BE2C (cell line): ENCODE data around the gene CYGB.
"Not testable (repeated sequence)": the region's sequence is repeated elsewhere in the genome, so short reads cannot be mapped to it uniquely, and the experiment has no call there.

ENCODE experiments used
- DNase-seq: peaks from one replicate; pipeline ENCODE4 v3.0.0-alpha.2; 2020
- H3K27me3 ChIP-seq: fragments of 250-450 bp; sonication (Bioruptor Pico); 2 replicates; pipeline ENCODE4 v1.5.1; 2020; ENCODE audit warnings: mild to moderate bottlenecking
- H3K36me3 ChIP-seq: fragments of 250-450 bp; sonication (Bioruptor Pico); 2 replicates; pipeline ENCODE4 v1.5.1; 2020; ENCODE audit warnings: mild to moderate bottlenecking
- H3K4me1 ChIP-seq: fragments of 250-450 bp; sonication (Bioruptor Pico); 2 replicates; pipeline ENCODE4 v1.5.1; 2020
- H3K4me3 ChIP-seq: 2 replicates; pipeline ENCODE4 v1.5.1; 2011; ENCODE audit warnings: low read depth, low read length
- H3K9me3 ChIP-seq: fragments of 250-450 bp; sonication (Bioruptor Pico); 2 replicates; pipeline ENCODE4 v1.5.1; 2020
- CTCF ChIP-seq: IDR thresholded peaks from 2 replicates; pipeline ENCODE4 v1.5.1; 2012; ENCODE audit warnings: mild to moderate bottlenecking, low read depth, low read length

CYGB gene

GRCh38 chr17:76523084-76524037 is 14.1 kb downstream of the CYGB start:
- peak; percentile 82 for DNase-seq
- Histone ChIP-seq H3K27me3 (no peaks in the 10 kb centered on the region), H3K4me3 (peak overlapping the region; percentile 27; the same call in 1 of the 2 replicates), H3K36me3 (peaks cover 2% of the 10 kb centered on the region), H3K4me1 (peaks cover 30% of the 10 kb centered on the region), H3K9me3 (no peaks in the 10 kb centered on the region)
- peak; percentile 96 for TF ChIP-seq CTCF

- not testable (repeated sequence) for H3K9me3 ChIP-seq, H3K27me3 ChIP-seq, H3K4me3 ChIP-seq, H3K36me3 ChIP-seq, DNase-seq
- H3K4me1 ChIP-seq: peaks cover 20% of the 10 kb centered on the region
Measured at GRCh38 chr17:76521683-76522082, 15.8 kb downstream of the CYGB start.

- Histone ChIP-seq H3K9me3 (no peaks in the 10 kb centered on the region), H3K4me3 (no peak overlapping the region), H3K27me3 (no peaks in the 10 kb centered on the region), H3K4me1 (peaks cover 18% of the 10 kb centered on the region), H3K36me3 (no peaks in the 10 kb centered on the region)
- no peak for DNase-seq
- TF ChIP-seq CTCF: no peak
Measured at GRCh38 chr17:76521262-76521661, 16.2 kb downstream of the CYGB start.

- Histone ChIP-seq H3K36me3 (no peaks in the 10 kb centered on the region), H3K9me3 (no peaks in the 10 kb centered on the region), H3K4me1 (peaks cover 6% of the 10 kb centered on the region), H3K27me3 (no peaks in the 10 kb centered on the region), H3K4me3 (no peak overlapping the region)
- DNase-seq: peak; percentile 4
- no peak for TF ChIP-seq CTCF
Measured at GRCh38 chr17:76519048-76519966, 18.2 kb downstream of the CYGB start.

- Histone ChIP-seq H3K36me3 (no peaks in the 10 kb centered on the region), H3K4me3 (no peak overlapping the region), H3K27me3 (no peaks in the 10 kb centered on the region), H3K4me1 (no peaks in the 10 kb centered on the region), H3K9me3 (no peaks in the 10 kb centered on the region)
- peak; percentile 5 for DNase-seq
- TF ChIP-seq CTCF: no peak
Measured at GRCh38 chr17:76517638-76518038, 19.9 kb downstream of the CYGB start.

- Histone ChIP-seq H3K9me3 (no peaks in the 10 kb centered on the region), H3K4me3 (no peak overlapping the region), H3K4me1 (no peaks in the 10 kb centered on the region), H3K27me3 (no peaks in the 10 kb centered on the region), H3K36me3 (no peaks in the 10 kb centered on the region)
- no peak for TF ChIP-seq CTCF
- DNase-seq: no peak
Measured at GRCh38 chr17:76515274-76515949, 22.1 kb downstream of the CYGB start.

GRCh38 chr17:76514355-76514754 is 23.2 kb downstream of the CYGB start:
- H3K4me3 ChIP-seq, H3K4me1 ChIP-seq, H3K9me3 ChIP-seq, H3K27me3 ChIP-seq, DNase-seq, H3K36me3 ChIP-seq: not testable (repeated sequence)
